HepG2 (cell line): ENCODE data around the gene MCF2L. TPM values are rescaled to one million over a fixed set of nuclear protein-coding genes. Genes with fewer than 3 reads are reported as not detected.

ENCODE experiments used
- ATAC-seq: fragments of 200-7000 bp; cut with Tn5 transposase; 3 replicates; pipeline ENCODE4 v1.9.1; 2020; ENCODE audit warnings: mild to moderate bottlenecking, moderate library complexity
- BruUV-seq: library from RNA; stranded (reverse); fragments of 400-500 nt; replicated peaks from 2 replicates; lab custom pipeline; 2021; lab: Mats Ljungman, UMichigan
- CTCF ChIA-PET: fragments of 300-600 bp; formaldehyde crosslinking; extraction: SDS; loops from one replicate; lab custom pipeline; 2021; ENCODE audit warnings: low total read pairs, inconsistent platforms, low intra/inter-chr PET ratio; lab: Yijun Ruan, JAX
- POLR2A ChIA-PET: fragments of 350-600 bp; sonication (Branson Sonifier 250); formaldehyde crosslinking; loops from one replicate; lab custom pipeline; 2020; ENCODE audit warnings: antibody characterized with exemption, inconsistent platforms; lab: Yijun Ruan, JAX
- DNase-seq: peaks from one replicate; pipeline ENCODE4 v3.0.0-alpha.2; 2015; ENCODE audit warnings: low spot score
- FAIRE-seq: peaks from 3 replicates; lab custom pipeline; 2011; peaks lifted over from hg19 to GRCh38; lab: Jason Lieb, UNC
- H2AFZ ChIP-seq: one replicate; pipeline ENCODE4 v1.6.1; 2011; ENCODE audit warnings: low read length, inconsistent platforms
- H3K27ac ChIP-seq: fragments of 300-600 bp; 3 replicates; pipeline ENCODE4 v1.8.0; 2011; ENCODE audit warnings: mixed run types, mild to moderate bottlenecking, mixed read lengths, low read length, inconsistent platforms; ENCODE audit not compliant: insufficient read depth; ENCODE audit errors: extremely low read length
- H3K27me3 ChIP-seq, 2 experiments: fragments of 200-600 bp in 1 of 2; 2 replicates in 1 of 2; 3 replicates in 1 of 2; pipeline versions ENCODE4 v1.6.0 to v1.8.0; 2011; ENCODE audit warnings: low read length in 2 of 2, mild to moderate bottlenecking in 2 of 2, moderate library complexity in 2 of 2, inconsistent platforms in 1 of 2; ENCODE audit not compliant: insufficient read depth in 2 of 2, control insufficient read depth in 1 of 2
- H3K36me3 ChIP-seq, 2 experiments: fragments of 200-600 bp in 1 of 2; replicated peaks in 1 of 2; 2 replicates in 1 of 2; 3 replicates in 1 of 2; pipeline versions ENCODE4 v1.5.1 to v1.8.0; 2011; ENCODE audit warnings: low read length in 2 of 2, inconsistent platforms in 1 of 2; ENCODE audit not compliant: insufficient read depth in 2 of 2, control insufficient read depth in 1 of 2
- H3K4me1 ChIP-seq: 2 replicates; pipeline ENCODE4 v1.5.1; 2012; ENCODE audit warnings: low read length, inconsistent platforms; ENCODE audit not compliant: insufficient read depth
- H3K4me2 ChIP-seq: 2 replicates; pipeline ENCODE4 v1.6.0; 2011; ENCODE audit warnings: low read depth, low read length, inconsistent platforms
- H3K4me3 ChIP-seq, 3 experiments: fragments of 200-600 bp in 1 of 3; sonication (generic), shearing (Covaris generic) in 1 of 3; replicated peaks in 1 of 3; 2 replicates each; pipeline ENCODE4 v1.5.1; 2011 to 2016; ENCODE audit warnings: low read length in 3 of 3, inconsistent platforms in 2 of 3, low read depth in 2 of 3, mild to moderate bottlenecking in 2 of 3, control low read depth in 1 of 3, mixed read lengths in 1 of 3; ENCODE audit not compliant: insufficient read depth in 1 of 3
- H3K79me2 ChIP-seq: one replicate; pipeline ENCODE4 v1.6.1; 2011; ENCODE audit warnings: low read length, inconsistent platforms; ENCODE audit not compliant: insufficient read depth
- H3K9ac ChIP-seq: 2 replicates; pipeline ENCODE4 v1.6.0; 2011; ENCODE audit warnings: mild to moderate bottlenecking, low read depth, low read length, inconsistent platforms; ENCODE audit not compliant: insufficient read depth
- H3K9me3 ChIP-seq: 2 replicates; pipeline ENCODE4 v1.5.1; 2012; ENCODE audit warnings: mild to moderate bottlenecking, low read length
- H4K20me1 ChIP-seq: 2 replicates; pipeline ENCODE4 v1.6.0; 2011; ENCODE audit warnings: inconsistent platforms, mild to moderate bottlenecking, low read length, moderate library complexity; ENCODE audit not compliant: insufficient read depth
- AGO1 ChIP-seq: fragments of 200-400 bp; formaldehyde crosslinking; IDR thresholded peaks from 2 replicates; pipeline ENCODE4 v1.6.1; 2017; ENCODE audit warnings: mild to moderate bottlenecking, low read depth, low read length, moderate library complexity; ENCODE audit not compliant: poor library complexity, severe bottlenecking
- NFKB2 ChIP-seq: sonication (generic); formaldehyde crosslinking; IDR thresholded peaks from 2 replicates; pipeline ENCODE4 v1.4.0; 2020; ENCODE audit warnings: missing genetic modification reagents, borderline replicate concordance
- ZNF407 ChIP-seq: sonication (generic); formaldehyde crosslinking; IDR thresholded peaks from one replicate; pipeline ENCODE4 v1.5.1; 2020; ENCODE audit warnings: mild to moderate bottlenecking, missing genetic modification reagents; ENCODE audit errors: not compliant biosample characterization
- WGBS: methylation state at CpG from one replicate; pipeline ENCODE4 v1.1.6; 2017; ENCODE audit warnings: low lambda C conversion rate; 5-methylcytosine and 5-hydroxymethylcytosine counted together
- in situ Hi-C: cut with HindIII; loops from 2 replicates; pipeline ENCODE4 v1.10.0; 2017; ENCODE audit warnings: low pct_unique_long_range_greater_than_20kb; ENCODE audit not compliant: extremely low pct_ligation_motif_present
- intact Hi-C: fragments of 100-400 bp; cut with micrococcal nuclease; formaldehyde crosslinking; loops from one replicate; pipeline ENCODE4 v1.10.0; 2022; ENCODE audit not compliant: unreplicated experiment
- polyA plus RNA-seq, 8 experiments: library from polyadenylated mRNA; depleted of rRNA in 3 of 8; stranded (reverse) in 7 of 8; unstranded in 1 of 8; fragments of >200 nt; fragmentation: Illumina TruSeq in 4 of 8; extraction: Trizol in 4 of 8; gene quantifications; 2 replicates each; pipeline versions ENCODE4 v1.2.1 to v1.2.3, GENCODE V29; 2011 to 2016; ENCODE audit warnings: low read depth in 4 of 8, missing spikeins in 1 of 8, mixed read lengths in 1 of 8; ENCODE audit not compliant: insufficient read depth in 1 of 8
- total RNA-seq, 5 experiments: library from RNA; depleted of rRNA; stranded (reverse); fragments of >200 nt; fragmentation: Illumina TruSeq; extraction: Trizol; gene quantifications; 2 replicates each; pipeline ENCODE4 v1.2.3, GENCODE V29; 2016; ENCODE audit warnings: low read depth in 1 of 5

Gene MCF2L
- total and polyA plus RNA-seq, 2 of the 13 experiments (the other 11 are each of a cell fraction or from before 2014, with no cell fraction given) = 19.4 to 28.4 TPM

- POLR2A ChIA-PET = interaction anchor here (1.2 to 3.7 kb wide), 2 partner anchors 25 to 61 kb away, joined by 3 to 33 read pairs; partner anchors contain the start of genes CUL4A, F10 and PCID2
Measured at GRCh38 chr13:113148407-113148806, 179.4 kb downstream of the MCF2L start.

More at GRCh38 chr13:113148407-113148806, 179.4 kb downstream of the MCF2L start:
- no peaks in the 10 kb centered on the region for H4K20me1 ChIP-seq
- in situ Hi-C loops (no loop called here), intact Hi-C loops (loop anchor here (5.0 kb wide), 1 partner anchor 456 kb away; the partner anchor contains the start of gene ATP11A)
- no peaks in the 10 kb centered on the region for H3K9me3 ChIP-seq
- FAIRE-seq = no peak
- H3K36me3 ChIP-seq = peaks cover 11 to 31% of the 10 kb centered on the region in 2 experiments; a peak in 3 of 5 replicates
- no peak overlapping the region for H3K4me3 ChIP-seq
- H2AFZ ChIP-seq = no peak overlapping the region
- over 99% methylated on average over 13 of the region's 13 CpGs for WGBS
- no peak for DNase-seq
- H3K4me2 ChIP-seq = no peak overlapping the region
- TF ChIP-seq AGO1 (peak; percentile 11), ZNF407 (no peak), NFKB2 (CRISPR knock-in tag) (0 out of 2 replicates have a peak, but pooled peaks have one; percentile 17)
- no peak overlapping the region for H3K27ac ChIP-seq
- H3K9ac ChIP-seq = no peak overlapping the region
- no peak for ATAC-seq
- H3K4me1 ChIP-seq = peaks cover 47% of the 10 kb centered on the region
- CTCF ChIA-PET = no interaction called here
- H3K79me2 ChIP-seq = peaks cover 31% of the 10 kb centered on the region
- H3K27me3 ChIP-seq = no peaks in the 10 kb centered on the region
- no TSS peak for BruUV-seq
